Measurements from ENCODE around the gene FOXL2NB.

DNA sequence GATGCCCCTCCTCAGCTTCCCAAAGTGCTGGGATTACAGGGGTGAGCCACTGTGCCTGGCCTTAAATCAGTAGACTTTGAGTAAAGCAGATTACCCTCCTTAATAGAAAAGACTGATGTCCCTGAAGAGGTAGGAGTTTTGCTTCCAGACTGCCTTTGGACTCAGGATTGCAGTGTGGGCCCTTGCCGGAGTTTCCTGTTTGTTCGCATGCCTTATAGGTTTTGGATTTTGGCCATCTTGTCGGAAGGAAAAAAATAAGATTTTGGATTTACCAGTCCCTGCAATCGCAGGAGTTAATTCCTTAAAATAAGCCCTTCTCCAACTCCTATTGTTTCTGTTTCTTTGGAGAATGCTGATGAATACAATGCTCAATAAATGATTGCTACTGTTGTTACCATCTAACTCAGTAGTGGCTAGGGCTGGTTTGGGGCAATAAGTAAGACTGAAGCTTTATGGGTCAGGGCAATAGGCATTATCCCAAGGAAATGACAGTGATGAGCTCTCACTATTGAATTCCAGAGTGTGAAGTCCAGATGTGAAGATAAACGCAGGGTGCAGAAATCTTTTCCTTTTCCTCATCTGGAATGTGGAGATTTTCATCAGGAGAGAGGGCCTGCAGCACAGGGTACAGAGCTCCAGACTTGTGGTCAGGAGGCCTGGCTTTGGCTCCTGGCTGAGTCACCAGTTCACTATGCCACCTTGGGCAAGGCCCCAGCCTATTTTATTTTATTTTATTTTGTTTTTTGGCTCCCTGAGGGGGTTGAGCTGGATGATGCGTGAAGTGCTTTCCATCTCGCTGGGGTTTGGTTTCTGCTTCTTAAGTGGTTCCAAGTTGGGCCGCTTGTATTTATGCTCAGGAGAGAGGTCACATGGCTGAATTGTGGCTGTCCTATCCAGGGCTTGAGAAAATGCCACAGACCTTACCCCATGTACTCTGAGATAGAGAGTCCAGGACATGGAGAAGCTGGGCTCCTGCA, 25.4 kb upstream of the FOXL2NB start:
- TF ChIP-seq, protein P1, sequence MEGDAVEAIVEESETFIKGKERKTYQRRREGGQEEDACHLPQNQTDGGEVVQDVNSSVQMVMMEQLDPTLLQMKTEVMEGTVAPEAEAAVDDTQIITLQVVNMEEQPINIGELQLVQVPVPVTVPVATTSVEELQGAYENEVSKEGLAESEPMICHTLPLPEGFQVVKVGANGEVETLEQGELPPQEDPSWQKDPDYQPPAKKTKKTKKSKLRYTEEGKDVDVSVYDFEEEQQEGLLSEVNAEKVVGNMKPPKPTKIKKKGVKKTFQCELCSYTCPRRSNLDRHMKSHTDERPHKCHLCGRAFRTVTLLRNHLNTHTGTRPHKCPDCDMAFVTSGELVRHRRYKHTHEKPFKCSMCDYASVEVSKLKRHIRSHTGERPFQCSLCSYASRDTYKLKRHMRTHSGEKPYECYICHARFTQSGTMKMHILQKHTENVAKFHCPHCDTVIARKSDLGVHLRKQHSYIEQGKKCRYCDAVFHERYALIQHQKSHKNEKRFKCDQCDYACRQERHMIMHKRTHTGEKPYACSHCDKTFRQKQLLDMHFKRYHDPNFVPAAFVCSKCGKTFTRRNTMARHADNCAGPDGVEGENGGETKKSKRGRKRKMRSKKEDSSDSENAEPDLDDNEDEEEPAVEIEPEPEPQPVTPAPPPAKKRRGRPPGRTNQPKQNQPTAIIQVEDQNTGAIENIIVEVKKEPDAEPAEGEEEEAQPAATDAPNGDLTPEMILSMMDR (IDR thresholded peaks at IDR 0.05): no peak
- TF ChIP-seq POLR2A (IDR thresholded peaks at IDR 0.05): no peak
